A549 (cell line): Measurements from ENCODE around the gene PPIF.

ENCODE experiments used
- CTCF ChIP-seq: fragments of >200 bp; sonication (Bioruptor Twin); formaldehyde crosslinking; IDR thresholded peaks from 3 replicates; pipeline ENCODE4 v1.5.1; 2016
- EHMT2 ChIP-seq: fragments of 200-600 bp; sonication (generic); IDR thresholded peaks from 2 replicates; pipeline ENCODE4 v1.6.1; 2016; ENCODE audit warnings: antibody characterized with exemption, low read depth, mild to moderate bottlenecking, moderate library complexity
- HES2 ChIP-seq: fragments of >200 bp; sonication (Bioruptor Twin); formaldehyde crosslinking; IDR thresholded peaks from 2 replicates; pipeline ENCODE4 v1.6.1; 2016
- POLR2A ChIP-seq: IDR thresholded peaks from 2 replicates; pipeline ENCODE4 v1.6.1; 2012; ENCODE audit warnings: mild to moderate bottlenecking, low read length
- RCOR1 ChIP-seq: fragments of 150-350 bp; IDR thresholded peaks from 2 replicates; pipeline ENCODE4 v1.6.1; 2014; ENCODE audit warnings: antibody characterized with exemption, low read length, low read depth

- no peak for TF ChIP-seq CTCF
- no peak for TF ChIP-seq HES2
- no peak for TF ChIP-seq POLR2A
- no peak for TF ChIP-seq RCOR1
- no peak for TF ChIP-seq EHMT2
These were observed 7.3 kb downstream of the PPIF start for GRCh38 chr10:79354615-79355014.
